ENCODE results near the gene SMPD2.
"Not testable (repeated sequence)": the region's sequence is repeated elsewhere in the genome, so short reads cannot be mapped to it uniquely, and the experiment has no call there.

Gene SMPD2

GRCh38 chr6:109447878-109448555 lies 7.5 kb downstream of the SMPD2 start:
- no peak for DNase-seq

DNA sequence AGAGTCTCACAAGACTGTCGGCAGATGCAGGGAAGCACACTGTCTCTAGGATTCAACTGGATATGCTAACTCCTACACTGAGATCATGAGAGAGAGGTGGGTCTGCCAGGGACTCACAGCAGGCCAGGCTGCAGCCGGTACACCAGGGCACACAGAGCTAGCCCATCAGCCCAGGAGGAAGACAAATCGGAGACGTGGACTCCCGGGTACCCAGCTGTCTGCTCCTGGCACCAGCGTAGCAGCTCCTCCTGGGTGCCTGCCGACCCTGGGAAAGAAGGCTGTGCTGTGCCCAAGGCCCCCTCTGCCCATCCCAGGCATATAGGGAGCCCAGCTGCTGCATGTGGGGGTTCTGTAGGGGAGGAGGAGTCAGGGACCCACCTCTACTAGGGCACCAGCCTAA lies 8.1 kb downstream of the SMPD2 start:
- no peak for DNase-seq

DNA sequence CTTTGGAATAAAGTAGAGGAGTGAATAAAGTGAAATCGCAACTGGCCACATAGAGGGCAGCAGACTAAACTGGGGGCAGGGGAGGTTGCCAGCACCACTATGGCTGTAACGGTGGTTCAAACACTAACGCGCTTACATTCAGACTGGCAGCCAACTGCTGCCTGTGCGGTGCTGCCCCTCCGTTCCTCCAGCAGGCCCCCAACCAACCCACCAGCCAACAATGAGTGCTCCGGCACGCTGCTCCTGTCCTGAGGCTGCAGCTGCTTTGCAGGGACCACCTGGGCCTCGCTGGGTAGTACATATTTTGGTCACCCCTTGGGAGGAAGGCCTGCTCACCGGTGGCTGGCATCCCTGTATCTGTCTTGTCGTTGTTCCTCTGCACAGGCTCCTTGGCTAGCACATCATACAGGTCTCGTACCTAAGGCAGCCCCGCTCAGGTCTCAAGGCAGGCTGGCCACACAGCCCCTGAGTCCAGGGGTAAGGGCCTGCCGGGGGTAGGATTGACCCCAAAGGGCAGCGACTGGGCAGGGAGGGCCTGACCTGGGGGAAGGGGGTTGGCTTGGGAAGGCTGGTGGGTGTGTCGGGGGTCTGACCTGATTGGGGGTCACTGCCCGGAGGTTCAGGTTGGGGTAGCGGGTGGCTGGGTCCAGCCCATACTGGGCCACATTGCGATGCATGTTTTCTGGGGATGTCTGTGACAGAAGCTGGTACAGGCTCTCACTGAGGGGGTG lies 8.7 kb downstream of the SMPD2 start:
- DNase-seq: no peak

GRCh38 chr6:109449795-109450673 lies 9.5 kb downstream of the SMPD2 start:
- no peak for DNase-seq

DNA sequence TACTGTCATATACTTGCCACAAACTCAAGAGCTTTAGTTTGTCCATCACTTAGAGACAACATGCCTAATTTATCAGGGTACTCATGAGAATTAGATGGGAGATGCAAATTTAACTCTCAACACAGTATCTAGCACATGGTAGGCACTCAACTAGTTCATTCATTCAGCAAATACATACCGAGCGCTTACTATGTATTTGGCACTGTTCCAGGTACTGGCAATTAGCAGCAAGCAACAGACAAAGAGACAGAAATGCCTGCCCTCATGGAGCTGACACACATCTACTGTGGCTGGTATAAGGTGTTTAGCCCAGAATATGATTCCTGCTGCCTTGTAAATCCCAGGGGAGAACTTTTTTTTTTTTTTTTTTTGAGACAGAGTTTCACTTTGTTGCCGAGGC lies 10.3 kb downstream of the SMPD2 start:
- DNase-seq: no peak

GRCh38 chr6:109451376-109451775 lies 10.9 kb downstream of the SMPD2 start:
- DNase-seq: no peak

DNA sequence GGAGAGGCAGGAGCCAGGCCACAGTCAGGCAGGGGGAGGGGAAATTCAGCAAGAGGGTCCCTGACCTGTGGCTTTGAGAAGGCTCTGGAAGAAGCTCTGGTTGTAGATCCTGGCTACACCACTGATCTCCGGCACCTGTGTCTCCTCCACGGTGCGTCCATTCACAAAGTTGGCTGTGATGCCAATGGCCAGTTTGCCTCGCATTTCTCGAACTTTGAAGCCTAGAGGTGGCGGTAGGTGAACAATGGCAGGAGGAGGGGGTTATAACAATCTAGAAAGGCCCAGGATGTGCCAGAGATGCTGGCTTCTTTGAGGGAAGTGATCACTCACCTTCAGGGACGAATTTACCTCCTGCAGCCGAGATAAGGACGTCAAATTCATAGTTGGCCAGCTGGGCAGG lies 11.7 kb downstream of the SMPD2 start:
- no peak for DNase-seq

DNA sequence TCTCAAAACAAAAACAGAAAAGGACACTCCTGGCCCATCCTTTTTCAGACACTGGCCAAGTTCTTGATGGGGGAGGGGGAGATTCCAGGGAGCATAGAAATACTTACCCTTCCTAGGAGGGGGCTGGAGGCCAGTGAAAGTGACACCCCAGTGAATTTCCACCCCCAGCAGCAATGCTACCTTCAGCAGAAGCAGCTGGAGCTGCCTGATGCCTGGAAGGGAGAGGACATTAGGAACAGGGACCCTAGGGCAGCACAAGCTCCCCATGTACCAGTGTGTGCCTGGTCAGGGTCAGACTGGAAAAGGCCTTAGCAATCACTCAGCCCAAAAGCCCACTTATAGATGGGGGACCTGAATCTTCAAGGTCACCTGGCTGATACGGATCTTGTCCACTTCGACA lies 12.6 kb downstream of the SMPD2 start:
- DNase-seq: no peak

DNA sequence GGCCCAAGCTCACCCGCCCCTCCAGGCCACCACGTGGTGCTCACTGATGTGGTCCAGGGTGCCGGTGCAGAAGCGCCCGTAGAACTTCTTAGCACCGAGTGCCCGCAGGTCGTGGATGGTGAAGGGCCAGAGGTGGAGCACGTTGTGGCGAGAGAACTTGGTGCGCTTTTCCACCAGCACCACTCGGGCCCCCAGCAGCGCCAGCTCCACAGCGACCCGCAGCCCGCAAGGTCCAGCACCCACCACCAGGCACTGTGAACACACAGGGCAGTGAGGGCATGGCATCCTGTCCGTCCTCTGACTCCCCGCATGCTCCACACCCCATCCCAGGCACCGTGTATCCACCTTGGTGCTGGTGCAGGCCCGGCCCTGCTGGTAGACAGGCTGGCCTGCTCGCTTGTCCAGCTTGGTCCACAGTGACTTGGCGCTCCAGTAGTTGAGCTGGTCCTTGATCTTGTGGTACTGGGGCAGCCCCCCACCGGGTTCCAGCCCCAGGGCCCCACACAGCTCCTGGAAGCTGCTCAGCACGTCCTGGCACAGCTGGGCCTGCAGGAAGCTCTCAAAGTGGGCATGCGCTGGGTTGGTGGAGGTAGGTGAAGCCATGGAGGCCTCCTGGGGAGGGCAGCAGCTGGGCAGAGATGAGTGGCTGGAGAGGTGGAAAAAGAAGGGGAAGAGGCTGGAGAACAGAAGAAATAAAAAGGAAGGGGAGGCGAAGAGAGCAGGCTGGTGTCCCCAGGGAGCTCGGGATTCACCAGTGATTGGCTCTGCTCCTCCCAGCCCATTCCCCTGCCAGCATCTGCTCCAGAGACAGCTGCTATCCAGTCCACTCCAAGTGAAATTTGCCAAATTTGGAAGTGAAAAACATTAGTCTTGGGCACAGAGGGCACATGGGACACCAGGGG lies 13.3 kb downstream of the SMPD2 start:
- peak; percentile 67 to 72 for DNase-seq

GRCh38 chr6:109454496-109455436 lies 14.2 kb downstream of the SMPD2 start:
- DNase-seq: peak in 1 of 2 experiments; percentile 72

DNA sequence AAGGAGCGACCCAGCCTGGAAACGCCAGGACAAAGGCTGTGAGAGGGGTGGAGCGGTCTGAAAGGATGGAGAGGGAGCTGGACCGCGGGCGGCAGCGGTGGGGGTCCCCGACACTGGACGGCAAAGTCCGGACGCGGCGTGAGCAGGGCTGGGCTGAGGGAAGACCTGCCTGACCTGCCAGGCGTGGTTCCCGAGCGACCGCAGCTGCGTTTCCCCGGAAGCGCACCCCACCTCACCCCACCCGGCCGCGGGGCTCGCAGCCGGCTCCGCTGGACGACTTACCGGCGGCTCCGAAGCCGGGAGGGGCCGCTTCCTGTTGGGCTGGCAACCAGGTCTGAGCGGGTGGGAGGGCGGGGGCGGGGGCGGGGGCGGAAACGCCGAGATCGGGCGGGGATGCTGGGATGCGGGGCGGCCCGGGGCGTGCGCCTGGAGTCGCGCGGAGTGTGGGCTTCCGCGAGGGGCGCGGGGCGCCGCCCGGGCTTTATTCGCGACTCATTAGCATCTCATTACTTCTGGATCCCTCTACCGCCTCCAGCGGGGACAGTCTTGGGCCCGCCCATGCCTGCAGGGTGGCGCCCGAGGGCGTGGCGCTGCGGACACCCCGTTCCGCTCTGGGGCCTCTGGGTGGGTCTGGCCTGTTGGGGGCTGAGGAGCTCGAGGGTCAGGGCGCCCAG lies 15.1 kb downstream of the SMPD2 start, which contains the start of gene MICAL1:
TSS of gene MICAL1 (minus strand) at position 336 of the 674 bp plus-strand sequence. CDS start 1,576 bp downstream, outside the sequence.
- DNase-seq: peak; percentile 40 to 61

DNA sequence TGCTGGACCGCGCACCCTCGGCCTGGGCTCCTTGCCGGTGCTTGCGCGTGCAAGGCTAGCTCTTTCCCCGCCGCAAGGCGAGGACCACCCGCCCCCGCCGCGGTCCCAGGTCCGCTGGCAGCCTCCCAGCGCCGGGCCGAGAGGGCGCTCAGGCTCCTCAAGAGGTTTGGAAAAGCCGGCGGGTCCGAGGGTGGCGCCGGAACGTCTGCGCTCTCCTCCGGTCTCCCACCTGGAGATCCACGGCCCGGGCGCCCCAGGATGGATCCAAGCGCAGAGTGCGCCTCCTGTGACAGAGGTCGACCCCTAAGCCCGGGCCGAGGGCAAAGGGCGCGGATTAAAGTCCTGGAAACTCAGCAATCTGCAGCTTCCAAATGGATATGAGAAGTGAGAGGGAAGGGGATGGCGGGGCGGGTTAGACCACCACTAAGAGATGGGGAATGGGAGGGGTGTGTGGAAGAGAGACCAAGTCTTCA lies 15.6 kb downstream of the SMPD2 start:
- peak in 1 of 2 experiments; percentile 34 for DNase-seq

GRCh38 chr6:109456710-109457561 lies 16.4 kb downstream of the SMPD2 start:
- no peak for DNase-seq

GRCh38 chr6:109457562-109457996 lies 17.1 kb downstream of the SMPD2 start:
- DNase-seq: no peak

- DNase-seq: peak in 1 of 2 experiments; percentile 43
Observed at GRCh38 chr6:109458774-109459531, 18.4 kb downstream of the SMPD2 start.

- no peak for DNase-seq
Observed at GRCh38 chr6:109460161-109460829, 19.8 kb downstream of the SMPD2 start.

DNA sequence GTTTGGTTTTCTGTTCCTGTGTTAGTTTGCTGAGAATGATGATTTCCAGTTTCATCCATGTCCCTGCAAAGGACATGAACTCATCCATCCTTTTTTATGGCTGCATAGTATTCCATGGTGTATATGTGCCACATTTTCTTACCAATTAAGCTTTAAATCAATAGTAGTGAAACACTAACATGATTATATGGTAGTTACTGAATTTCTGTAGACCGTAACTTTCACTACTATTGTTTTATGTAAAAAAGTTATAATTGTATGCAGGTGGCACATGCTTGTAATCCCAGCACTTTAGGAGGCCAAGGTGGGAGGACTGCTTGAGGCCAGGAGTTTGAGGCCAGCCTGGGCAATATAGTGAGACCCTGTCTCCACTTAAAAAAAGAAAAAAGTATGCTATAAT lies 20.7 kb downstream of the SMPD2 start:
- DNase-seq: not testable (repeated sequence)

Data from NCI-H187 (cell line).